Stimulated activated CD8-positive, alpha-beta memory T cell treated with anti-CD3 and anti-CD28 coated beads, Interleukin-4, amount 100 ng/mL, for 1 hour (primary cell): ENCODE measurements around the gene CAMK4.
"Not testable (repeated sequence)": the region's sequence is repeated elsewhere in the genome, so short reads cannot be mapped to it uniquely, and the experiment has no call there.

Source experiments
- DNase-seq, 2 donors: peaks; one replicate each; pipeline ENCODE4 v3.0.0-alpha.2; 2020; ENCODE audit warnings: low read depth in 2 of 2, low spot score in 1 of 2

Gene CAMK4

DNA sequence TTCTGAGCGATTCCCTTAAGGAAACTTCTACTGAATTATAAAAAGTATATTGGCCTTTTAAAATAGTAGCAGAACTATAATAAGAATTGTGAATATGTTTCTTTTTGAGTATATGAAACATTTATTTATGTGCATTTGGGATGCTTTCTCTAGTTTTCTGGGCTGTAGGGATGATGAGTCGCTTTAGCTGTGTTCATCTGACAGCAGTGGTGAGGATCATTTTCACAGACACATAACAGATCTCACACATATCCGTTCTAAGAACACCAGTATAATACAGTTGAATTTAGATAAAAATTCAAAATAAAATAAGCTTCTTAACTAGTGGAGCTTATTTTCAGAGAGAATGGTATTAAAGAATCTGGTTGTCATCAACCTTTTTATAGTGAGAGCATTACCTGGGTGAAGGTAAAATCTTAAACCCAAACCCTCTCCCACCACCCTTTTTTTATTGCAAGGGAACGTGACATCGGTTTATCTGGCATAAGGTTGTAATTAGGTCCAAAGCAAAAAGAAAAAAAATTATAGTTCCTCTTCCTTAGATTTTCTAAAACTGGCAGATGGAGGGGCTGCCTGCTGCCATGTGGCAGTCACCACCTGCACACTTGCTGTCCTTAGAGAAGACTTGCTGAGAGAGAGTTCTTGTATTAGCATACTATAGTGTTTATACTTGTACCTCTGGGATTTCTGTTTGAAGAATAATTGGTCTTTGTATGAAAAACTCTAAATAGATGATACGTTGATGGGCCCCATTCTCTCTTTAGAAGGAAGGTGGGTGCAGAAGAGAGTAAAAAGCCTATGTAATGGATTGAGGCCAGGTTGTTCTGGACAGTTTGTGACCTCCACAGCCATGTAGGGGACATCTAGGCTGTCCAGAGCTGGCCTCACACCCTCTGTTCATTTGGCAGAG lies 86.8 kb downstream of the CAMK4 start:
- no peak for DNase-seq

DNA sequence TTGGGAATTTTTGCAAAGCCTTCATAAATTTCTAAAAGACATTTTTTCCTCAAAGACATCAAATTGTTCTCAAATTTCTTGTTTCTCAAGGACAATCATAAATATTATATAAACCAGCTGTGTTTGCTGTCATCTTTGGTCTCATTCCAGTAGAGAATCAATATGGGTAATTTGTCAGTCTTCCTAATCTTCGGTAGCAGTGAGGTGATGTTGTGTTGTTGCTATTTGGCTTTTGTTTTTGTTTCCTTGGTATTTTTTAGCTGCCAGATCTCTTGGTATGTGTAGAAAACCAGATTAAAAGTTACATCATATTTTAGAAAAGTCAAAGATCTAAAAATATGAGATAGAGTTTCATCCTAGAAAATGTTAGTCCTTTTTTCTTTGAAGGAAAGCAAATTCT lies 87.5 kb downstream of the CAMK4 start:
- DNase-seq = no peak

DNA sequence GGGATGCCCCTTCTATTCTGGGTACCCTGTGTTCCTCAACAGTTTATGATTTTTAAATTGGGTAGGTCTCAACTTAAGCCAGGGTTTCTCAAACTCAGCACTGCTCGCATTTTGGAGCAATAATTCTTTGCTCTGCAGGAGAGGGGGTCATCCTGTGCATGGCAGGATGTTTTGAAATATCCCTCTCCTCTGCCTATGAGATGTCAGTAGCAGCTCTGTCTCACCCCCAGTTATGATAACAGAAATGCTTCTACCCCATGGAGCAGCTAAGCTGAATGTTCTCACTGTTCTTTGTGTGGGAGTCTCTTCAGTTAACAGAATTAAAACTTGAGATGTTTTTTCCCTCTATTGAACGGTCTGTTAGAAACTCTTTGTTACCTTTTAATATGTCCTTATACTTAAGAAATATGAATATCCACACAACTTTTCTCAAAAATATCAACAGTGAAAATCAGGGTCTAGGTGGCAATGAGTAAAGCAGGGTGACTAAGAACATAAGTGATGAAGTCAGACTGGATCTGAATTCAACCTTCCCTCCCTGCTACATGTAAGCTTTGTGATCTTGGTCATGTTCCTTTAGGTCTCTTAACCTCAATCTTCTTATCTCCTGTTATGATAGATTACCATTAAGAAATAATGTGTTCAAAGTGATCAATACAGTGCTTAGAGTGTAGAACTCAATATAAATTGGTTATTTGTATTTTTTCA lies 89.0 kb downstream of the CAMK4 start:
- DNase-seq = no peak

DNA sequence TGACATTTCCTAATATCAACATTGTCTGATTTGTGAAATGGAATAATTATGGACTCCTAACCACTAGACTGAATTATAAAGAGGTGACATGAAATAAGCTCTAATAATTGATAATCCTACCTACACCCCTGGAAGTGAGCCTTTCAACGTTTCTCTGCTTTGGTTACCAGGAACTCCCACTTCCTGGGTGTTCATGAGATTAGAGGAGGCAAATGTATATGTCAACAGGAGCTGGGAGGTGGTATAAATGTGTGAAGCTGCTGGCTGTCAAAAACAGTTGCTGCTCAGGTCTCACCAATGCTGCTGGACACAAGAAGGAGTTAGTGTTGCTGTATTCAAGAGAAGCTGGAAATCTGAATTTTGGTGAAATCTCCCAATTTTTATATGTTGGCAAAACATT lies 96.8 kb downstream of the CAMK4 start:
- no peak for DNase-seq

DNA sequence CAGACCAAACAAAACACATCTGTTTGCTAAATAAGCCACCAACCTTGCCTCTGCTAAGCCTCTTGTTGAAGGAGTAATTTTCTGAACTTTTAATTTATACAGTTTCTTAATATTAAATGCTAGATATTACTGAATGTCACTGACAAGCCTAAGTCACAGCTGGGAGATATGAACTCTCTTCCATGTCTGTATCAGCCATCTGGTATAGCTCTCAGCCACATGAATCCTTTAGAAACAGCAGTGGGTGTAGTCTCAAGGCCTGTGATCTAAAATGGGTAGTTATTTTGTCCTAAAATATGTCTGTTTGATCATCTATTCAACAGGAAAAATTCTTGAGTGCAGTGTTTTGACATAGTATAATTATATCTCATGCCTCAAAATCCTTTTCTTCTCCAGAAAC lies 97.2 kb downstream of the CAMK4 start:
- DNase-seq = no peak

DNA sequence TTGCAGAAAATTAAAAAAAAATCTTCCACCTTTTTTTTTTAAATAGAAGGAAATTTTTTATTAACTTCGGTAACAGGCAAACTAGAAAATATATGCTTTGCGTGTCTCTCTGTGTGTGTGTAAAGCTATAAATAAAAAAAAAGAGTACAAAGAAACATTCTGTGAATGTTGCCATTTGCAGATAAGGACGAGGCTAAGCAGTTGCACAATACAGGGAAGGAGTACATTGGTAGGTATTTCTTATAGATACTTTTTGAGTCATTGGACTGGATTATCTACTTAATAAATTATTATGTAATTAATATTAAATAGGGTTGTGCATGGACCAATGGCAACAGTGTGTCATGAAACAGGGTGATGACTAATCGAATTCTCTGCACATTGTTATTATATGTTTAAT lies 102.4 kb downstream of the CAMK4 start:
- DNase-seq = no peak

DNA sequence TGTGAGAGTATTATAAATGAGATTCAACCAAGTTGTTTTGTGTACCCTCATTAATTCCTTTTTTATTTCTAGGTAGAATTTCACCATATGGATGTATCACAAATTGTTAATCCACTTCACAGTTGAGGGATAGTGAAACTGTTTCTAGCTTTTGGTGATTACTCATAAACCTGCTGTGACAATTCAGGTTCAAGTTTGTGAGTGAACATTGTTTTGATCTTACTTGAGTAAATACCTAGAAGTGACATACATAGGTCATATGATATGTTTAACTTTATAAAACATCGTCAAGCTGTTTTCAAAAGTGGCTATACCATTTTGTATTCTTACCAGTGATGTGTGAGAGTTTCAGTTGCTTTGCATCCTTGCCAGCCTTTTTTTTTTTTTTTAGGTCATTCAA lies 112.9 kb downstream of the CAMK4 start:
- no peak for DNase-seq

DNA sequence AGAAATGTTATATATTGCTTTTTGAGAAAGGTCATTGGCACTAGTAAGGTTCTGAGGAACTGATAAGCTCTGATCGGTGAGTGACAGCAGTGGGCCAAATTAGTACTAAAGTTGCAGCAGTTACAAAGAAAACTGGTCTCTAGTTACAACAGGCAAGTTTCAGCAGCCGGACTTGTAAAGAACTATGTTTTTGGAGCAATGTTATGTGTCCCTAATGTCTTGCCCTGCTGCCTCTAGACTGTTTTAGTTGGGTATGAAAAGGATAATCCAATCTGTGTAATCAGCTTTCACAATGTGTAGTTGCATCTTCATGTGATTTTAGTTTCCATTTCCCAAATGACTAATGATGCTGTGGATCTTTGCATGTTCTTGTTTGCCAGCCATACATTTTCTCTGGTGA lies 113.5 kb downstream of the CAMK4 start:
- no peak for DNase-seq

DNA sequence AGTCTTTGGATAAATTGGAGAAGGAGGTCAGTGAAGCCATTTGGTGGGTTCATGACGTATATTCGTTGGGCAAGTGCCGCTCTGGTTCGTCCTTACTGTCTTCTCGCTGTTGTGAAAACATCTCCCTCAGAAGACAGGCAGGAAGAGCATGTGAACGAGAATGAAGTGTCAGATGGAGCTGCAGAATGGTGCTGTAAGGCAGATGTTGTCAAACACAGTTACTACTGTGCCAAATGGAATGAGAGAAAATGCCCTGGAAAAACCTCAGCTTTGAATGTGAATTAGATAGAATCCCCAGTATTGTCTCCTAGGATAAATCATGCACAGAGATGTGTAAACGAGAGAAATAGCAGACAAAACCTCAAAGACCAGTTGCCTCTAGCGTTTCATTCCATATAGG lies 121.5 kb downstream of the CAMK4 start:
- DNase-seq = no peak

DNA sequence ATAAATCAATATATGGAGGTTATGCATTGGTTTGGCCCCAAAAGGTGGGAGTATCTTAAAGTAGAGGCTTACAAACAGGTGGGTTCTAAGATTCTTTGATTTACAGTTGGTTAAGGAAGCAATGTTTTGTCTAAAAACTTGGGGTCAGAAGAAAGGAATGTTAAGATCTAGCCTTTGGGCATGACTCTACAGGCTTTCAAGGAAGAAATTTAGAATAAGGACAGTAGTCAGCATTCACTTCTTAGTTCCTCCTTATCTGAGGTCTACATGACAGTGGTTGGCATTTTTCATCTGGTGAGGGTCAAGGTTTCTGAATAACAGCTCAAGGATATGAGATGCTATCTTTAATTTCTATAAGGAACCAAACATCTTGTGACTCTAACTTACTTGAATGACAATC lies 122.8 kb downstream of the CAMK4 start:
- no peak for DNase-seq

DNA sequence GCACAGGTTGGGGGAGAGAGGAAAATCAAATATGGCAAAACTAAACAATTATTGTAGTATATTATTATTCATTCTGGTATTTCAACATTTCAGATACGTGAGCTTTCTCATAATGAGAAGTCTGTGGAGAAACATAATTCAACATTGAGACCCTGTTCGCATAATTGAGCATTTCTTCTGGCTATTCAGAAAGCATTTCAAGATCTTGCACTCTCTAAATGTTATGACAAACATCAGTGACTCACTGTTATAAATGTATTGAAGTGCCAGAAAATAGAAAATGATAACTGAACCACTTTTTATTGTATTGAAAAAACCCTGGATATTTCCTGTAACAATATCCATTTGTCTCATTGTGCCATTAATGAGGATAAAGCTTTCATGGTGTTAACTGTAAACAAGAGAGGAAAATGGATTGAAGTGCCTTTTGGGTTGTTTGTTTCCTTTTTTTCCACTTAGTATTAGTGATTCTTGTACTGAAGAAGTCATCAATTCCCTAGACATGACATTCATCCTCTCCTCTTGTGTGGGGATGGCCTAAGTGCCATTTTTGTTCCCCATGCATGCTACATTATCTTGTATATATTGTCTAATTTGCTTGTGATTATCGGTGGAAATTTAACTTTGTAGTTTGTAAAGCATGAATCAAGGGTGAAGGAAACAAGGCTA lies 124.6 kb downstream of the CAMK4 start:
- DNase-seq = no peak

DNA sequence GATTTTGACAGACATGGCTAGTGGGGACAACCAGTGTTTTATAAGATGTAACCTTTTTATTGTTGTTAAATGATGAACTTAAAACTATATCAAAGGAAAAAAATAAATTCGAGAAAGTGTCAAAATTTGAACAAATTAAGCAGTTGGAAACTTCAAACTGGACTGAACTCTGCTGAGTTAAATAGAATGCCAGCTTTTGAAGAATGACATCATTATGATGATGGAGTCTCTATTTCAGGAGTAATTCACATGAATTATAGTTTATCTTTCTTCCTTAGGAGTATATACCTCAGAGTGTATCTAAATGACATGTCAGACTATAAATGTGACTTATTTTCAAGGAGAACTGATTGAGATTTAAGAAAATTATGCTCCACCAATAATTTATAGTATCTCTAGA lies 125.2 kb downstream of the CAMK4 start:
- no peak for DNase-seq

DNA sequence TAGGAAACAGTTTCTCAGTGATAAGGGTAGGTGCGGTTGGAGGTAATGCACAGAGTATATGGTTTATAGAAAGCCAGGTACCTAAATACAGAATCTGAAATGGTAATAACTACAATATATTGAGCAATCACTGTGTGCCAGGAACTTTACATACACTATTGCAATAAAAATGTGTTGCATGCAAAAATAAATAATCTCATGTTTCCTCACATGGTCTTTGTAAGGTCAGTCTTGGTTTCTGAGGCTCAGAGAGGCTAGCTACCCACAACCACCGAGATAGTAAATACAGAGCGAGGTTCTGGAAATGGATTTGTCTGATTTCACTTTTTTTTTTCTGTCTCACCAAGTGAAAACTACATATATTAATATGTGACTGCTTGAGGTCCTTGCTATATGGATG lies 128.9 kb downstream of the CAMK4 start:
- no peak for DNase-seq

DNA sequence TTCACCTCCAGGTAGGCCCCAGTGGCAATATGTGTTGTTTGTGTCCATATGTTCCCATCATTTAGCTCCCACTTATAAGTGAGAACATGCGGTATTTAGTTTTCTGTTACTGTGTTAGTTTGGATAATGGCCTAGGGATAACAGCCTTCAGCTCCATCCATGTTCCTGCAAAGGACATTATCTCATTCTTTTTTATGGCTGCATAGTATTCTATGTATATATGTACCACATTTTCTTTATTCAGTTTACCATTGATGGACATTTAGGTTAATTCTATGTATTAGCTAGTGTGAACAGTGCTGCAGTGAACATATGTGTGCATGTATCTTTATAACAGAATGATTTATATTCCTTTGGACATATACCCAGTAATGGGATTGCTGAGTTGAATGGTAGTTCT lies 134.5 kb downstream of the CAMK4 start:
- DNase-seq = not testable (repeated sequence)

DNA sequence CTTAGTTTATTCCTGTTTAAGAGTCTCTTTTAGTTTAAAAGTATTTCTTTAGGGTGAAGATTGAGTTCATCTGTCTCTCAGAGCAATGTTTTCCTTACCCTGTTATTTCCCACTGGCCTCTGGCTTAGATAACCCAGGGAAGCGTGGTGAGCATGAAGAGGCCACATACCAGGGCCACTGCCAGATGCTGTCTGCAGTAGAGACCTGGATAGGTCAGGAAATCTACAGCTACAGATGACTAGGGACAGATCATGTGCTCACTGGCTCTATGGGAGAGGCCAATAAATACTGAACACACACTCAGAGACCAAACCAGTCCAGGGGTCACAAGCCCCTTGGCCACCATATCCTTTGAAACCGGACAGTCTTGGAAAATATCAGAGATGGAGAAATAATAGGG lies 136.0 kb downstream of the CAMK4 start:
- no peak for DNase-seq

DNA sequence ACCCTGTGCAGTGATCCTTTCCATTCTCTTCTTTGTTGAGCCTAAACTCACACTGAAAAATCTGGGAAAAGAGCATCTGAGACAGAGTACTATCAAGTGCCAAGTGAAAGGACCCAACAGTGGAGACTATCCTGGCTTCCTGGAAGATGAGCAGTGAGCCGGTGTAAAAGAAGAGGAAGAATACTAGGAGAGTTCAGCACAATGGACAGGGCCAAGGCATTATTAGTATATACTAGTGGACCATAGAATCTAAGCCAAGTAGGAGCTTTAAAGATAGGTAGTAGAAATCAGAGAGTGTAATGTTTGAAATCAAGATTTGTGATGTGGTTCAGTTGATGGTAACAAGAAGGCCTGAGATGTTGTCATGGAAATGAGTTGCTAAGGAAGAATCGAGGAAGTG lies 140.8 kb downstream of the CAMK4 start:
- DNase-seq = no peak

DNA sequence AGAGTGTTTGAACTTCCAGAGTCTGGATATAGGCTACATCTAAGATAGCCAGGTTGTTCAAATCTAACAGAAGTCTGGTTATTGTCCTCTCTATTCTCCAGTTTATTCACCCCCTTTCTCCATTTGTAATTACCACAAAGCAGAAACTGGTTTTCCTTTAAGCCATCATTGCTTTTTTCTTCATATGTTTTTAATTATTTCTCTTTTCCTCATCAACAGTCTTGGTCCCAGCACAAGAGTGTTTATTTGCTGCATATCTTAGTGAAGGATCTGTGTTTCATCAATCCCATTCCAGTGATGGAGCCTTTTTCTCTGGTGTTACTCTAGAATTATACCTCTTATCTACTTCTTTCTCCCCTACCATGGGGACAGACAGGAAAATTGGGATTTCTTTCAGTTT lies 142.2 kb downstream of the CAMK4 start:
- DNase-seq = no peak

DNA sequence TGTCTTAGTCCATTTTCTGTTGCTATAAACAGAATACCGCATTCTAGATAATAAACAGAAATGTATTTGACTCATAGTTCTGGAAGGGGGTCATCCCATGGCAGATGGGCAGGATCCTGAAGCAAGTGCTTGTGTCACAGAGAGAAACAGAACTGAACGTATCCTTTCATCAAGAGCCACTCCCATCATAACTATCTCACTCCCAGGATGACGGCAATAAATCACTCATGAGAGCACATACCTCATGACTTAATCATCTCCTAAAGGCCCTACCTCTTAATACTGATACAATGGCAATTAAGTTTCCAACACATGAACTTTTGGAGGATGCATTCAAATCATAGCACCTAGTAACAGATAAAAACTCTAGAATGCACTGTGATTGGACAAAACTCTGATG lies 142.9 kb downstream of the CAMK4 start:
- DNase-seq = no peak

DNA sequence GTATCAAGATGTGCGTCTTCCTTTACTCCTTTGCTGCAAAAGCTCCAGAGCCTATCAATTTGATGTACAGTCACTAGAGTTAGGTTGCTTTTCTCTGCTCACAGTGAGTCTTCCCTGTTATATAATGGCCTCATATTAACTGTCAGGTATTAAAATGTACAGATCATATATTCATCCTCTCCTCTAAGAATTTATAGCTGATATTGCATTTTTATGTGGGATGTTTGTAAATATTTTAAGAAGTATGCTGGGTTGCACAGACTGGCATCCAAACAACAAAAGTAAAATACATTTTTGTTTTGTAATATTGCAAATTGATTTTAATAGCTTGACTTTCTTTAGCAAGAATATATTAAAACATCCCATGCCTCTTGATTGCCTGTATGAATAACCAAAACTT lies 148.6 kb downstream of the CAMK4 start:
- DNase-seq = no peak

DNA sequence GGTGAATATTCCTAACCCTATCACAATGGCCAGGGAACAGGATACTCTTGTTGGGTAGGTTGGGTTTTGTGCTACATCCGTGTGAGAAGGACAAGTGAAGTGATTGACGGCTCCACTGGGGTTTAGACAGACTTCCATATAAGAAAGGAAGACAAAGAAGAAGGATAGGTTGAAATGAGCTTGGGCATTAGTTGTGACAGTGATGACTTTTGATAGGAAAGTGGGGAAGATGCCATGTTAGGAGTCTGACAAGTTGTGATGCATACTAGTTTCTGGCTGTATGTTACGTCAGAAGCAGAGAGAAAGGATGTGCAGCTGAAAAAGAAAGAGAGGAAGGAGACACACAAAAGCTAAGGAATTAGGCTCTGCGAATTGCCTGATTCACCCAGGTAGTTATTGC lies 150.2 kb downstream of the CAMK4 start:
- DNase-seq = no peak

DNA sequence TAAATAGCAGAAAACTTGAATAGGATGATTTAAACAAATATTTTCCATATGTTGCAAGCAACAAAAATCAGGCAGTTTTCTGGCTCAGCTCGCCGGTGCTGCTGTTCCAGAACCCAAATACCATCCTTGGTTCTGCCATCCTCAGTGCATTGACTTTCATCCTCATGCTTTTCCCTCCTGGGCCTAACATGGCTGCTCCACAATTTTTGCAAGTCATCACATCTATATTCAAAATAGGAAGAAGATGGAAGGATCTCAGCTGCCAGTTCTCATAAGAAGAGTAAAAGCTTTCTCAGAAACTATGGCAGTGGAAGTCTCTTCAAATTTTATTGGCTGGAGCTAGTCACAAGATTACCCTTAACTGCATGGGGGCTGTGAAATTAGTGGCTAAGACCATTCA lies 151.5 kb downstream of the CAMK4 start:
- DNase-seq = no peak

DNA sequence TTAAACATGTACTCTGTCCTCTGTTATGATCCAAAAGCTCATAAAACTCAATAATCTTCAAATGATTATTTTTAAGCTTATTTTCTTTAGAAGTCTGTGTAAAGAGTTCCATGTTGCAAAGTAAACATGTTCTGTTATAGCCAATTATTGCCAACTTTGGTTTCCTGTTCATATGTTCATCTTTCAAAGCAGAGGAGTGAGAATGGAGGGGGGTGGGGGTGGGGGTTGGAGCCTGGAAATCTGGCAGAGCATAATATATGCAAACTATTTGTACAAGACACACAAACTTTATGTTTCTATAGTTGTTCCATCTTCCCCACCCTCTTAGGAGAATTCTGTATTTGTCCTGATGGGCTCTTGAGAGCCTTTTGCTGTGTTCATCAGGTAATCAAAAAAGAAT lies 153.1 kb downstream of the CAMK4 start:
- DNase-seq = no peak
